Fibroblast of lung (primary cell): ENCODE results near the gene MPC2.

Source experiments
- EZH2 ChIP-seq: IDR thresholded peaks from 2 replicates; pipeline ENCODE4 v1.5.1; 2012; ENCODE audit warnings: low read length, control low read depth, mild to moderate bottlenecking; ENCODE audit errors: missing control alignments
- TF ChIP-seq, protein P1 (sequence below), 2 donors: IDR thresholded peaks in 1 of 2; conservative IDR thresholded peaks in 1 of 2; 1 replicate in 1 of 2; 2 replicates in 1 of 2; pipeline ENCODE4 v1.5.1; 2011 to 2012; ENCODE audit warnings: low read length in 2 of 2, control low read depth in 1 of 2, inconsistent platforms in 1 of 2, low read depth in 1 of 2, mild to moderate bottlenecking in 1 of 2

DNA sequence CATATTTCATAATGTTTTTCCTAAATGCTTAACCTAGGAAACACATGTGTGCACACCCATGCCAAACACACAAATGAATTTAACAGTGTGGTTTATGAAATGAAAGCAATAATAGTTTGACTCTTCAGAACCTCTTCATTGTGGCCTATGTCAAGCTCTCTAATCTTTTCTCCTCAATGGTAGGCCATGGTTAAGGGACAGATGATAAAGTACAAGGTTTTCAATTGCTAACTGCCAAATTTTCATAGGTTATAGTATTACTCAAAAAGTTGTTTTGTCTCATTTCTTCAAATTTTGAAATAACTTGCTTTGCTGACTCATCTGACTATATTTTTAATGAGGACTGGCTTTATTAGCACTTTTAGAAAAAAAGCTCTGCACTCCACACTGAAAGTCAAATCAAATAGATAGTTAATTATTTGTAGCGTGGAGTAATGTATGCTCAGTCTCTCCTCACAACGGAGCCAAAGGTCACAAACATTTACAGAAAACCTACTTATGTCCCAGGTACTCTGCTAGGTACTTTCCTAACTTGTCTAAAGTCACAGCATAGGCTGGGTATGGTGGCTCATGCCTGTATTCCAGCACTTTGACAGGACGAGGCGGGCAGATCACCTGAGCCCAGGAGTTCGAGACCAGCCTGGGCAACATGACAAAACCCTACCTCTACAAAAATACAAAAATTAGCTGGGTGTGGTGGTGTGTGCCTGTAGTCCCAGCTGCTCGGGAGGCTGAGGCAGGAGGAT lies 19.9 kb downstream of the MPC2 start:
- TF ChIP-seq EZH2: no peak
- TF ChIP-seq, protein P1, sequence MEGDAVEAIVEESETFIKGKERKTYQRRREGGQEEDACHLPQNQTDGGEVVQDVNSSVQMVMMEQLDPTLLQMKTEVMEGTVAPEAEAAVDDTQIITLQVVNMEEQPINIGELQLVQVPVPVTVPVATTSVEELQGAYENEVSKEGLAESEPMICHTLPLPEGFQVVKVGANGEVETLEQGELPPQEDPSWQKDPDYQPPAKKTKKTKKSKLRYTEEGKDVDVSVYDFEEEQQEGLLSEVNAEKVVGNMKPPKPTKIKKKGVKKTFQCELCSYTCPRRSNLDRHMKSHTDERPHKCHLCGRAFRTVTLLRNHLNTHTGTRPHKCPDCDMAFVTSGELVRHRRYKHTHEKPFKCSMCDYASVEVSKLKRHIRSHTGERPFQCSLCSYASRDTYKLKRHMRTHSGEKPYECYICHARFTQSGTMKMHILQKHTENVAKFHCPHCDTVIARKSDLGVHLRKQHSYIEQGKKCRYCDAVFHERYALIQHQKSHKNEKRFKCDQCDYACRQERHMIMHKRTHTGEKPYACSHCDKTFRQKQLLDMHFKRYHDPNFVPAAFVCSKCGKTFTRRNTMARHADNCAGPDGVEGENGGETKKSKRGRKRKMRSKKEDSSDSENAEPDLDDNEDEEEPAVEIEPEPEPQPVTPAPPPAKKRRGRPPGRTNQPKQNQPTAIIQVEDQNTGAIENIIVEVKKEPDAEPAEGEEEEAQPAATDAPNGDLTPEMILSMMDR (conservative IDR thresholded peaks at IDR 0.05 in 1 of 2, IDR thresholded peaks at IDR 0.05 in 1 of 2; ENCODE audit: low read depth in 1 of 2, low read length in 2 of 2): no peak
